ENCODE data around the gene HMMR. TPM values are rescaled to one million over a fixed set of nuclear protein-coding genes. Genes with fewer than 3 reads are reported as not detected.

Gene HMMR
- total RNA-seq, 3 donors from 2014 or later (not counting 1 experiment from before 2014, with no cell fraction given): 0.42 to 0.70 (median 0.63) TPM

GRCh38 chr5:163440954-163441353, 19.5 kb upstream of the HMMR start:
- H3K27ac Mint-ChIP-seq: peak overlapping the region; percentile 3 to 65
- no peaks in the 10 kb centered on the region for H3K27me3 ChIP-seq (ENCODE audit: control insufficient read depth, insufficient read depth, low read length)
- no peaks in the 10 kb centered on the region for H3K27me3 Mint-ChIP-seq (ENCODE audit: low read depth in 2 of 2)
- intact Hi-C loops (cut with micrococcal nuclease): no loop called here
- DNase-seq (no peak), ATAC-seq (no peak)
- H3K4me1 Mint-ChIP-seq: peaks cover 34 to 40% of the 10 kb centered on the region in 2 donors
- peaks cover 16% of the 10 kb centered on the region for H3K4me1 ChIP-seq (ENCODE audit: control insufficient read depth, insufficient read depth, low read length)
- no peak for TF ChIP-seq CTCF (IDR thresholded peaks at IDR 0.05)
- 96% methylated on average over 3 of the region's 3 CpGs for WGBS (ENCODE audit: insufficient coverage)
- no peaks in the 10 kb centered on the region for H3K9me3 ChIP-seq (ENCODE audit: control insufficient read depth, insufficient read depth, low read length)
- H3K36me3 Mint-ChIP-seq: no peaks in the 10 kb centered on the region
- H3K4me3 Mint-ChIP-seq: no peak overlapping the region
- peaks cover 47% of the 10 kb centered on the region for H3K36me3 ChIP-seq (ENCODE audit: control insufficient read depth, insufficient read depth, low read length)
- no peaks in the 10 kb centered on the region for H3K9me3 Mint-ChIP-seq
- H3K27ac ChIP-seq (ENCODE audit: low read length): no peak overlapping the region
- no peak overlapping the region for H3K4me3 ChIP-seq (ENCODE audit: low read length)

- intact Hi-C loops (cut with micrococcal nuclease): no loop called here
- no CpG with 5 or more reads among the region's 1 CpG for WGBS (ENCODE audit: insufficient coverage)
- Mint-ChIP-seq H3K4me3 (no peak overlapping the region), H3K36me3 (peaks cover 17% of the 10 kb centered on the region), H3K27me3 (ENCODE audit: low read depth in 2 of 2) (no peaks in the 10 kb centered on the region), H3K27ac (no peak overlapping the region), H3K4me1 (peaks cover 14 to 15% of the 10 kb centered on the region in 2 donors), H3K9me3 (no peaks in the 10 kb centered on the region)
- Histone ChIP-seq H3K27me3 (ENCODE audit: control insufficient read depth, insufficient read depth, low read length) (no peaks in the 10 kb centered on the region), H3K36me3 (ENCODE audit: control insufficient read depth, insufficient read depth, low read length) (peaks cover 71% of the 10 kb centered on the region), H3K27ac (ENCODE audit: low read length) (no peak overlapping the region), H3K4me3 (ENCODE audit: low read length) (no peak overlapping the region), H3K9me3 (ENCODE audit: control insufficient read depth, insufficient read depth, low read length) (no peaks in the 10 kb centered on the region), H3K4me1 (ENCODE audit: control insufficient read depth, insufficient read depth, low read length) (no peaks in the 10 kb centered on the region)
- ATAC-seq (no peak), DNase-seq (no peak)
- no peak for TF ChIP-seq CTCF (IDR thresholded peaks at IDR 0.05)
These were observed 15.9 kb upstream of the HMMR start for GRCh38 chr5:163444526-163444925.

- WGBS (ENCODE audit: insufficient coverage): 100% methylated on average over 4 of the region's 6 CpGs
- H3K36me3 ChIP-seq (ENCODE audit: control insufficient read depth, insufficient read depth, low read length): peaks cover 67% of the 10 kb centered on the region
- intact Hi-C loops (cut with micrococcal nuclease): no loop called here
- Mint-ChIP-seq H3K4me1 (peaks cover 7 to 8% of the 10 kb centered on the region in 2 donors), H3K4me3 (no peak overlapping the region), H3K27me3 (ENCODE audit: low read depth in 2 of 2) (no peaks in the 10 kb centered on the region), H3K27ac (peak overlapping the region in 1 of 2 donors; percentile 23), H3K36me3 (peaks cover 17% of the 10 kb centered on the region), H3K9me3 (no peaks in the 10 kb centered on the region)
- ATAC-seq (no peak), DNase-seq (no peak)
- no peak overlapping the region for H3K27ac ChIP-seq (ENCODE audit: low read length)
- no peak overlapping the region for H3K4me3 ChIP-seq (ENCODE audit: low read length)
- H3K9me3 ChIP-seq (ENCODE audit: control insufficient read depth, insufficient read depth, low read length): no peaks in the 10 kb centered on the region
- H3K27me3 ChIP-seq (ENCODE audit: control insufficient read depth, insufficient read depth, low read length): no peaks in the 10 kb centered on the region
- H3K4me1 ChIP-seq (ENCODE audit: control insufficient read depth, insufficient read depth, low read length): no peaks in the 10 kb centered on the region
- no peak for TF ChIP-seq CTCF (IDR thresholded peaks at IDR 0.05)
These were observed 15.1 kb upstream of the HMMR start for GRCh38 chr5:163445345-163445744.

GRCh38 chr5:163447191-163447590, 13.2 kb upstream of the HMMR start:
- H3K4me3 ChIP-seq (ENCODE audit: low read length): no peak overlapping the region
- Mint-ChIP-seq H3K4me3 (no peak overlapping the region), H3K27ac (peak overlapping the region; percentile 19 to 39), H3K9me3 (no peaks in the 10 kb centered on the region), H3K27me3 (ENCODE audit: low read depth in 2 of 2) (no peaks in the 10 kb centered on the region), H3K36me3 (peaks cover 17% of the 10 kb centered on the region), H3K4me1 (peaks cover 0 to 5% of the 10 kb centered on the region in 2 donors)
- H3K27me3 ChIP-seq (ENCODE audit: control insufficient read depth, insufficient read depth, low read length): no peaks in the 10 kb centered on the region
- no peak overlapping the region for H3K27ac ChIP-seq (ENCODE audit: low read length)
- TF ChIP-seq CTCF (IDR thresholded peaks at IDR 0.05): no peak
- H3K9me3 ChIP-seq (ENCODE audit: control insufficient read depth, insufficient read depth, low read length): no peaks in the 10 kb centered on the region
- DNase-seq (no peak), ATAC-seq (no peak)
- H3K4me1 ChIP-seq (ENCODE audit: control insufficient read depth, insufficient read depth, low read length): no peaks in the 10 kb centered on the region
- intact Hi-C loops (cut with micrococcal nuclease): no loop called here
- peaks cover 65% of the 10 kb centered on the region for H3K36me3 ChIP-seq (ENCODE audit: control insufficient read depth, insufficient read depth, low read length)

All from natural killer cell (primary cell).